Hematopoietic multipotent progenitor cell (in vitro differentiated cells): Measurements from ENCODE around the gene ASPM. TPM values are rescaled to one million over a fixed set of nuclear protein-coding genes. Genes with fewer than 3 reads are reported as not detected.
"Not testable (repeated sequence)": the region's sequence is repeated elsewhere in the genome, so short reads cannot be mapped to it uniquely, and the experiment has no call there.

Source experiments
- DNase-seq, 3 donors: peaks; one replicate each; pipeline ENCODE4 v3.0.0-alpha.2; 2011 to 2015; ENCODE audit warnings: low read depth in 2 of 3, low spot score in 2 of 3
- total RNA-seq: library from RNA; depleted of rRNA; stranded (reverse); fragments of >200 nt; gene quantifications from one replicate; pipeline ENCODE4 v1.2.3, GENCODE V29; 2012

The ASPM gene
- total RNA-seq, 1 donor = 1.3 TPM

- no peak for DNase-seq
Measured at GRCh38 chr1:197093226-197093885, 53.1 kb downstream of the ASPM start.

- DNase-seq = no peak
Measured at GRCh38 chr1:197092491-197093023, 53.9 kb downstream of the ASPM start.

GRCh38 chr1:197083474-197083873 lies 63.0 kb downstream of the ASPM start:
- no peak for DNase-seq

- DNase-seq = no peak
Measured at GRCh38 chr1:197081117-197081753, 65.2 kb downstream of the ASPM start.

- DNase-seq = no peak
Measured at GRCh38 chr1:197080323-197080722, 66.1 kb downstream of the ASPM start.

- DNase-seq = no peak
Measured at GRCh38 chr1:197076585-197076984, 69.9 kb downstream of the ASPM start.

GRCh38 chr1:197073978-197074377 lies 72.5 kb downstream of the ASPM start:
- no peak for DNase-seq

GRCh38 chr1:197067457-197067818 lies 79.0 kb downstream of the ASPM start:
- DNase-seq = no peak

- DNase-seq = no peak
Measured at GRCh38 chr1:197066719-197067456, 79.6 kb downstream of the ASPM start, which contains the start of gene F13B. TSS of gene F13B (minus strand) at chr1:197067260. CDS start at chr1:197067223, 37 bp downstream.

GRCh38 chr1:197066277-197066676 lies 80.2 kb downstream of the ASPM start:
- DNase-seq = no peak

- no peak for DNase-seq
Measured at GRCh38 chr1:197065559-197065958, 80.9 kb downstream of the ASPM start.

- no peak for DNase-seq
Measured at GRCh38 chr1:197063212-197063611, 83.3 kb downstream of the ASPM start.

GRCh38 chr1:197062692-197063091 lies 83.8 kb downstream of the ASPM start:
- no peak for DNase-seq

GRCh38 chr1:197049100-197049499 lies 97.4 kb downstream of the ASPM start:
- DNase-seq = no peak

- DNase-seq = no peak
Measured at GRCh38 chr1:197042676-197043341, 103.7 kb downstream of the ASPM start.

GRCh38 chr1:197041486-197042353 lies 104.7 kb downstream of the ASPM start:
- DNase-seq = no peak

GRCh38 chr1:197036861-197037260 lies 109.6 kb downstream of the ASPM start:
- DNase-seq = no peak

GRCh38 chr1:197034631-197035339 lies 111.7 kb downstream of the ASPM start:
- not testable (repeated sequence) for DNase-seq
